Kidney (tissue), 14 donors: ENCODE measurements around the gene ANKLE2. TPM values are rescaled to one million over a fixed set of nuclear protein-coding genes. Genes with fewer than 3 reads are reported as not detected.
"Not testable (repeated sequence)": the region's sequence is repeated elsewhere in the genome, so short reads cannot be mapped to it uniquely, and the experiment has no call there.

Source experiments
- DNase-seq, 5 donors: peaks; one replicate each; pipeline ENCODE4 v3.0.0-alpha.2; 2013 to 2020
- FAIRE-seq: peaks from 2 replicates; lab custom pipeline; 2012; peaks lifted over from hg19 to GRCh38; lab: Jason Lieb, UNC
- H3K27ac ChIP-seq, 2 donors: one replicate each; pipeline ENCODE4 v1.7.0; 2013; ENCODE audit warnings: low read depth in 2 of 2, low read length in 2 of 2, inconsistent platforms in 1 of 2
- H3K27me3 ChIP-seq: one replicate; pipeline ENCODE4 v1.7.1; 2013; ENCODE audit warnings: low read length, inconsistent platforms; ENCODE audit not compliant: control insufficient read depth, insufficient read depth
- H3K36me3 ChIP-seq, 3 donors: one replicate each; pipeline versions ENCODE4 v1.7.0 to v1.7.1; 2013; ENCODE audit warnings: low read length in 3 of 3, control low read depth in 1 of 3, inconsistent platforms in 1 of 3; ENCODE audit not compliant: insufficient read depth in 3 of 3, control insufficient read depth in 2 of 3
- H3K4me1 ChIP-seq, 3 donors: one replicate each; pipeline versions ENCODE4 v1.7.0 to v1.7.1; 2013; ENCODE audit warnings: low read length in 3 of 3, inconsistent platforms in 1 of 3, low read depth in 1 of 3; ENCODE audit not compliant: control insufficient read depth in 2 of 3, insufficient read depth in 2 of 3
- H3K4me3 ChIP-seq, 3 donors: one replicate each; pipeline versions ENCODE4 v1.7.0 to v1.8.1; 2013; ENCODE audit warnings: low read length in 3 of 3, control low read depth in 1 of 3, inconsistent platforms in 1 of 3
- H3K9ac ChIP-seq, 3 donors: one replicate each; pipeline versions ENCODE4 v1.7.0 to v1.7.1; 2013; ENCODE audit warnings: low read length in 3 of 3, control low read depth in 1 of 3, inconsistent platforms in 1 of 3
- H3K9me3 ChIP-seq, 3 donors: one replicate each; pipeline versions ENCODE4 v1.7.0 to v1.7.1; 2013; ENCODE audit warnings: low read length in 3 of 3, control low read depth in 1 of 3, inconsistent platforms in 1 of 3; ENCODE audit not compliant: control insufficient read depth in 2 of 3, insufficient read depth in 1 of 3
- intact Hi-C: fragments of 100-400 bp; cut with DNase I; formaldehyde crosslinking; loops from one replicate; pipeline ENCODE4 v1.11.1; 2022
- polyA plus RNA-seq: library from polyadenylated mRNA; stranded (reverse); fragments of 350-450 nt; fragmentation: Illumina TruSeq; extraction: RNeasy Lipid Tissue Mini Kit (QIAGEN cat#74804); gene quantifications from one replicate; pipeline ENCODE4 v1.2.3, GENCODE V29; 2014; ENCODE audit warnings: low read depth, low replicate concordance; ENCODE audit not compliant: insufficient read depth
- total RNA-seq: library from RNA; stranded (reverse); fragmentation: NEBNext Ultra II Directional; extraction: Animal tissue kit (Norgen Biotek cat#: 25700); gene quantifications from one replicate; pipeline ENCODE4 v1.2.1, GENCODE V29; 2021
- TF ChIP-seq, protein P1 (sequence below): IDR thresholded peaks from 3 replicates; pipeline ENCODE4 v1.5.1; 2012; ENCODE audit warnings: mild to moderate bottlenecking, moderate library complexity, borderline replicate concordance; ENCODE audit not compliant: insufficient read depth; ENCODE audit errors: extremely low read depth
- donor health status: control.
- donor health status: control.
- donor health status: control.
- donor health status: control.
- donor health status: control.
- donor health status: DM: yes; HTN: yes; CAD: no.
- donor health status: Normal renal cell carcinoma (clear cell type).

Gene ANKLE2
- total and polyA plus RNA-seq, 2 donors from 2014 or later = 14.6 to 57.3 TPM

- TF ChIP-seq, protein P1, sequence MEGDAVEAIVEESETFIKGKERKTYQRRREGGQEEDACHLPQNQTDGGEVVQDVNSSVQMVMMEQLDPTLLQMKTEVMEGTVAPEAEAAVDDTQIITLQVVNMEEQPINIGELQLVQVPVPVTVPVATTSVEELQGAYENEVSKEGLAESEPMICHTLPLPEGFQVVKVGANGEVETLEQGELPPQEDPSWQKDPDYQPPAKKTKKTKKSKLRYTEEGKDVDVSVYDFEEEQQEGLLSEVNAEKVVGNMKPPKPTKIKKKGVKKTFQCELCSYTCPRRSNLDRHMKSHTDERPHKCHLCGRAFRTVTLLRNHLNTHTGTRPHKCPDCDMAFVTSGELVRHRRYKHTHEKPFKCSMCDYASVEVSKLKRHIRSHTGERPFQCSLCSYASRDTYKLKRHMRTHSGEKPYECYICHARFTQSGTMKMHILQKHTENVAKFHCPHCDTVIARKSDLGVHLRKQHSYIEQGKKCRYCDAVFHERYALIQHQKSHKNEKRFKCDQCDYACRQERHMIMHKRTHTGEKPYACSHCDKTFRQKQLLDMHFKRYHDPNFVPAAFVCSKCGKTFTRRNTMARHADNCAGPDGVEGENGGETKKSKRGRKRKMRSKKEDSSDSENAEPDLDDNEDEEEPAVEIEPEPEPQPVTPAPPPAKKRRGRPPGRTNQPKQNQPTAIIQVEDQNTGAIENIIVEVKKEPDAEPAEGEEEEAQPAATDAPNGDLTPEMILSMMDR = no peak
- FAIRE-seq = no peak
Observed at GRCh38 chr12:132795847-132796246, 34.2 kb upstream of the ANKLE2 start.

GRCh38 chr12:132791940-132792339 lies 30.3 kb upstream of the ANKLE2 start:
- intact Hi-C loops, H3K9me3 ChIP-seq, H3K4me3 ChIP-seq, H3K9ac ChIP-seq, FAIRE-seq, H3K27ac ChIP-seq, H3K27me3 ChIP-seq, H3K4me1 ChIP-seq, DNase-seq: not testable (repeated sequence)
- H3K36me3 ChIP-seq = peaks cover 0 to 30% (median 20%) of the 10 kb centered on the region in 3 donors

More at GRCh38 chr12:132795847-132796246, 34.2 kb upstream of the ANKLE2 start:
- no peak overlapping the region for H3K27ac ChIP-seq
- DNase-seq = no peak
- no peak overlapping the region for H3K9ac ChIP-seq
- H3K9me3 ChIP-seq = no peaks in the 10 kb centered on the region
- intact Hi-C loops = no loop called here
- H3K4me1 ChIP-seq = no peaks in the 10 kb centered on the region
- H3K4me3 ChIP-seq = no peak overlapping the region
- peaks cover 2 to 43% (median 33%) of the 10 kb centered on the region in 3 donors for H3K36me3 ChIP-seq
- H3K27me3 ChIP-seq = no peaks in the 10 kb centered on the region

- H3K4me1 ChIP-seq = no peaks in the 10 kb centered on the region
- no peak overlapping the region for H3K4me3 ChIP-seq
- no peak for FAIRE-seq
- H3K9ac ChIP-seq = no peak overlapping the region
- no peak overlapping the region for H3K27ac ChIP-seq
- DNase-seq = no peak
- H3K36me3 ChIP-seq = peaks cover 5 to 38% (median 23%) of the 10 kb centered on the region in 3 donors
- intact Hi-C loops = no loop called here
- TF ChIP-seq, protein P1 = no peak
- no peaks in the 10 kb centered on the region for H3K9me3 ChIP-seq
- no peaks in the 10 kb centered on the region for H3K27me3 ChIP-seq
Observed at GRCh38 chr12:132789099-132789471, 27.5 kb upstream of the ANKLE2 start.

DNA sequence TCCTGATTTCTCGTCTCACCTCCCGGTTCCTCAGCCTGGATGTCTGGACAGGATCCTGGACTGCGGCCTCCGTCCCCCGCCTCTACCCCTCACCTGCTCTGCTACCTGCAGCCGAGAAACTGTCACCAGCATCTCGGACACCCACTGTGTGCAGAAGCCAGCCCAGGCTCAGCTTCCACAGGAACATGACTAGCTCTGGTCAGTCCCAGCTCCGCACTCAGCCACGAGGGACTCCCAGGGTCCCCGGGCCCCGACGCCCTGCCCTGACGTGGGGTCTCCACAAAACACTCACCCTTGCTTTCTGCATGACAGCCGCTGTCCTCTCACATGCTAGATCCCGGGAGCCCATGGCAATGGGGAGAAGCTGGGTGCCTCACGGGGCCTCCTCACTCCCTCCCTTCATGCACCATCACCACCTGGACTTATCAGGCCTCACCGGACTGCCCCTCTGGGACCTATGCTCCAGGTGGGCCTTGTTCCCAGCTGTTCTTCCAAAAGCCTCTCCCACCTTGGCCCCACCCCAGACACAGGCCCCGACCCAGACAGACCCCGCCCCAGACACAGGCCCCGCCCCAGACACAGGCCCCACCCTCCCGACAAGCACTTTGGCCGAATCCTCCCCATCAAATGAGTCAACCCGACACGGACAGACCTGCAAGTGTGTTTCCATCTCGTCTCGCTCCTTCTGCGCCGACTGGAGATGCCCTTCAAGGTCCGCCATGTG lies 26.9 kb upstream of the ANKLE2 start:
- Histone ChIP-seq H3K27me3 (no peaks in the 10 kb centered on the region), H3K36me3 (peaks cover 5 to 38% (median 23%) of the 10 kb centered on the region in 3 donors), H3K9me3 (no peaks in the 10 kb centered on the region), H3K9ac (no peak overlapping the region), H3K27ac (no peak overlapping the region), H3K4me1 (no peaks in the 10 kb centered on the region), H3K4me3 (no peak overlapping the region)
- TF ChIP-seq, protein P1 = no peak
- DNase-seq (no peak), FAIRE-seq (no peak)
- intact Hi-C loops = no loop called here
